ENCODE results near the gene PTPN2. TPM values are rescaled to one million over a fixed set of nuclear protein-coding genes. Genes with fewer than 3 reads are reported as not detected.

Gene PTPN2
- total and polyA plus RNA-seq, 9 of the 15 experiments (the other 6 are each of a cell fraction or from before 2014, with no cell fraction given), result 36.6 to 66.4 (median 43.8) TPM

GRCh38 chr18:12816451-12816850, 67.6 kb downstream of the PTPN2 start (continued):
- TF ChIP-seq IRF9 (tag; IDR thresholded peaks at IDR 0.05) (no peak), KHSRP (IDR thresholded peaks at IDR 0.05) (no peak), ERF (CRISPR knock-in tag; IDR thresholded peaks at IDR 0.05) (no peak), NCOA6 (IDR thresholded peaks at IDR 0.05) (no peak), HNRNPH1 (optimal IDR thresholded peaks at IDR 0.05; ENCODE audit: low read depth, low read length) (no peak), NONO (IDR thresholded peaks at IDR 0.05; ENCODE audit: low read depth in 2 of 2, low read length in 1 of 2) (no peak), CGGBP1 (CRISPR knock-in tag; IDR thresholded peaks at IDR 0.05) (no peak), HMBOX1 (IDR thresholded peaks at IDR 0.05) (no peak), FOXA1 (IDR thresholded peaks at IDR 0.05; ENCODE audit: borderline replicate concordance) (no peak), TCFL5 (CRISPR knock-in tag; conservative IDR thresholded peaks at IDR 0.05) (no peak), HMG20A (CRISPR knock-in tag; conservative IDR thresholded peaks at IDR 0.05) (no peak)

Measured in K562 (cell line).